Esophagus squamous epithelium (tissue), 5 donors: ENCODE measurements around the gene PTPRZ1. TPM values are rescaled to one million over a fixed set of nuclear protein-coding genes. Genes with fewer than 3 reads are reported as not detected.

Source experiments
- DNase-seq: peaks from one replicate; lab custom pipeline; 2025; lab: John Stamatoyannopoulos, UW
- H3K27ac ChIP-seq, 4 donors: fragments of 200-600 bp; sonication (generic); one replicate each; pipeline ENCODE4 v1.5.1; 2016 to 2019; ENCODE audit warnings: mild to moderate bottlenecking in 1 of 4
- H3K27me3 ChIP-seq, 4 donors: fragments of 200-600 bp; sonication (generic); 1 replicate in 3 of 4; 2 replicates in 1 of 4; pipeline versions ENCODE4 v1.5.1 to v1.6.0; 2017 to 2021; ENCODE audit warnings: antibody characterized with exemption in 1 of 4
- H3K36me3 ChIP-seq, 3 donors: fragments of 200-600 bp; sonication (generic); one replicate each; pipeline ENCODE4 v1.5.1; 2016 to 2019
- H3K4me1 ChIP-seq, 3 donors: fragments of 200-600 bp; sonication (generic); one replicate each; pipeline ENCODE4 v1.5.1; 2017 to 2019
- H3K4me3 ChIP-seq, 4 donors: fragments of 200-600 bp; sonication (generic); 1 replicate in 3 of 4; 2 replicates in 1 of 4; pipeline ENCODE4 v1.5.1; 2016 to 2019; ENCODE audit warnings: mild to moderate bottlenecking in 2 of 4, moderate library complexity in 1 of 4
- H3K9me3 ChIP-seq, 3 donors: fragments of 200-600 bp; sonication (generic); one replicate each; pipeline ENCODE4 v1.5.1; 2016 to 2019
- CTCF ChIP-seq, 6 experiments: fragments of 450-650 bp in 4 of 6; fragments of 200-600 bp in 2 of 6; sonication (generic) in 2 of 6; IDR thresholded peaks; one replicate each; pipeline ENCODE4 v1.5.1; 2016 to 2019; ENCODE audit warnings: antibody characterized with exemption in 6 of 6, mild to moderate bottlenecking in 4 of 6, moderate library complexity in 4 of 6
- POLR2A ChIP-seq, 4 donors: fragments of 450-650 bp; IDR thresholded peaks; one replicate each; pipeline ENCODE4 v1.6.1; 2017; ENCODE audit warnings: antibody characterized with exemption in 4 of 4, mild to moderate bottlenecking in 4 of 4, moderate library complexity in 3 of 4
- WGBS, 2 donors: methylation state at CpG; one replicate each; pipeline ENCODE4 v1.1.5; 2018; 5-methylcytosine and 5-hydroxymethylcytosine counted together
- intact Hi-C: fragments of 100-400 bp; cut with DNase I; formaldehyde crosslinking; loops from one replicate; pipeline ENCODE4 v1.15.0; 2022
- total RNA-seq, 4 donors: library from RNA; depleted of rRNA; stranded (reverse); fragments of >200 nt; gene quantifications; one replicate each; pipeline ENCODE4 v1.1.0, GENCODE V29; 2016
- donor health status: DM: yes; HTN: yes; CAD: no.

The PTPRZ1 gene
- total RNA-seq, 4 donors from 2014 or later: 11.0 to 58.4 (median 44.9) TPM

- H3K27ac ChIP-seq: no peak overlapping the region
- peaks cover 0 to 10% (median 0%) of the 10 kb centered on the region in 3 donors for H3K36me3 ChIP-seq
- no peaks in the 10 kb centered on the region for H3K9me3 ChIP-seq
- 74 to 75% methylated on average over 4 of the region's 4 CpGs for WGBS, 2 donors
- no peak for TF ChIP-seq CTCF (IDR thresholded peaks at IDR 0.05)
- TF ChIP-seq POLR2A (IDR thresholded peaks at IDR 0.05): no peak
- intact Hi-C loops: no loop called here
- H3K27me3 ChIP-seq: no peaks in the 10 kb centered on the region
- H3K4me1 ChIP-seq: no peaks in the 10 kb centered on the region
- no peak for DNase-seq
- H3K4me3 ChIP-seq: no peak overlapping the region
Observed at GRCh38 chr7:122064971-122065370, 192.0 kb downstream of the PTPRZ1 start.

- no peak for DNase-seq
- H3K36me3 ChIP-seq: no peaks in the 10 kb centered on the region
- no peak overlapping the region for H3K4me3 ChIP-seq
- H3K9me3 ChIP-seq: no peaks in the 10 kb centered on the region
- H3K4me1 ChIP-seq: no peaks in the 10 kb centered on the region
- WGBS, 2 donors: 83% methylated on average over 1 of the region's 1 CpG; no CpG with 5 or more reads in 1 of the 2 donors
- no peak overlapping the region for H3K27ac ChIP-seq
- no peaks in the 10 kb centered on the region for H3K27me3 ChIP-seq
- TF ChIP-seq POLR2A (IDR thresholded peaks at IDR 0.05) (no peak), CTCF (IDR thresholded peaks at IDR 0.05) (no peak)
- intact Hi-C loops: no loop called here
Observed at GRCh38 chr7:122067077-122067476, 194.1 kb downstream of the PTPRZ1 start.

- H3K4me3 ChIP-seq: no peak overlapping the region
- no peak overlapping the region for H3K27ac ChIP-seq
- no peaks in the 10 kb centered on the region for H3K9me3 ChIP-seq
- WGBS, 2 donors: 60 to 78% methylated on average over 1 of the region's 1 CpG
- H3K27me3 ChIP-seq: no peaks in the 10 kb centered on the region
- no peaks in the 10 kb centered on the region for H3K36me3 ChIP-seq
- DNase-seq: no peak
- TF ChIP-seq CTCF (IDR thresholded peaks at IDR 0.05) (no peak), POLR2A (IDR thresholded peaks at IDR 0.05) (no peak)
- intact Hi-C loops: no loop called here
- no peaks in the 10 kb centered on the region for H3K4me1 ChIP-seq
Observed at GRCh38 chr7:122068046-122068445, 195.1 kb downstream of the PTPRZ1 start.

- Histone ChIP-seq H3K4me3 (no peak overlapping the region), H3K9me3 (no peaks in the 10 kb centered on the region), H3K27ac (no peak overlapping the region), H3K36me3 (peaks cover 0 to 5% (median 0%) of the 10 kb centered on the region in 3 donors), H3K4me1 (no peaks in the 10 kb centered on the region), H3K27me3 (no peaks in the 10 kb centered on the region)
- intact Hi-C loops: no loop called here
- 51 to 54% methylated on average over 3 of the region's 3 CpGs for WGBS, 2 donors
- no peak for DNase-seq
- TF ChIP-seq POLR2A (IDR thresholded peaks at IDR 0.05) (no peak), CTCF (IDR thresholded peaks at IDR 0.05) (no peak)
Observed at GRCh38 chr7:122068999-122069398, 196.0 kb downstream of the PTPRZ1 start.

- no peak for TF ChIP-seq CTCF (IDR thresholded peaks at IDR 0.05)
- no peak overlapping the region for H3K27ac ChIP-seq
- H3K4me3 ChIP-seq: no peak overlapping the region
- no peak for DNase-seq
- intact Hi-C loops: no loop called here
- H3K27me3 ChIP-seq: no peaks in the 10 kb centered on the region
- 50 to 54% methylated on average over 1 of the region's 1 CpG for WGBS, 2 donors
- no peaks in the 10 kb centered on the region for H3K9me3 ChIP-seq
- no peaks in the 10 kb centered on the region for H3K4me1 ChIP-seq
- peaks cover 0 to 15% (median 0%) of the 10 kb centered on the region in 3 donors for H3K36me3 ChIP-seq
Observed at GRCh38 chr7:122070062-122070461, 197.1 kb downstream of the PTPRZ1 start.
